H9 (cell line): ENCODE data around the gene KREMEN1. TPM values are rescaled to one million over a fixed set of nuclear protein-coding genes. Genes with fewer than 3 reads are reported as not detected.

Experiments used
- DNase-seq: peaks from one replicate; pipeline ENCODE4 v3.0.0-alpha.2; 2017
- H2AFZ ChIP-seq: one replicate; pipeline ENCODE4 v1.6.1; 2013; ENCODE audit warnings: mild to moderate bottlenecking, low read length, control low read depth, moderate library complexity
- H2AK5ac ChIP-seq: 2 replicates; pipeline ENCODE4 v1.6.1; 2013; ENCODE audit warnings: low read length, control low read depth, mixed read lengths; ENCODE audit not compliant: insufficient read length
- H2BK120ac ChIP-seq: one replicate; pipeline ENCODE4 v1.6.1; 2013; ENCODE audit warnings: low read depth, mild to moderate bottlenecking, low read length, control low read depth, inconsistent platforms; ENCODE audit not compliant: poor library complexity, severe bottlenecking
- H2BK12ac ChIP-seq: 2 replicates; pipeline ENCODE4 v1.6.1; 2013; ENCODE audit warnings: low read length, control low read depth, mixed read lengths, low read depth; ENCODE audit not compliant: insufficient read length
- H2BK15ac ChIP-seq: 2 replicates; pipeline ENCODE4 v1.6.1; 2013; ENCODE audit warnings: low read depth, low read length, control low read depth
- H2BK20ac ChIP-seq: one replicate; pipeline ENCODE4 v1.6.1; 2013; ENCODE audit warnings: low read depth, mild to moderate bottlenecking, low read length, control low read depth, inconsistent platforms; ENCODE audit not compliant: poor library complexity, severe bottlenecking
- H2BK5ac ChIP-seq: 2 replicates; pipeline ENCODE4 v1.6.1; 2013; ENCODE audit warnings: low read length, control low read depth, mixed read lengths; ENCODE audit not compliant: insufficient read length
- H3K14ac ChIP-seq: 2 replicates; pipeline ENCODE4 v1.6.1; 2013; ENCODE audit warnings: low read length, control low read depth; ENCODE audit not compliant: insufficient read depth
- H3K18ac ChIP-seq: 2 replicates; pipeline ENCODE4 v1.6.1; 2013; ENCODE audit warnings: low read depth, mild to moderate bottlenecking, mixed read lengths, low read length, control low read depth; ENCODE audit not compliant: insufficient read length
- H3K23ac ChIP-seq: 2 replicates; pipeline ENCODE4 v1.6.1; 2013; ENCODE audit warnings: low read length, control low read depth, mixed read lengths, low read depth; ENCODE audit not compliant: insufficient read length
- H3K23me2 ChIP-seq: 2 replicates; pipeline ENCODE4 v1.6.1; 2013; ENCODE audit warnings: low read depth, mild to moderate bottlenecking, mixed read lengths, low read length, control low read depth; ENCODE audit not compliant: insufficient read length, poor library complexity, severe bottlenecking
- H3K27ac ChIP-seq: 2 replicates; pipeline ENCODE4 v1.5.1; 2013; ENCODE audit warnings: low read length, control low read depth, mixed read lengths, low read depth; ENCODE audit not compliant: insufficient read length
- H3K27me3 ChIP-seq: 2 replicates; pipeline ENCODE4 v1.6.1; 2013; ENCODE audit warnings: low read length, control low read depth, inconsistent platforms; ENCODE audit not compliant: insufficient read depth
- H3K4ac ChIP-seq: 2 replicates; pipeline ENCODE4 v1.6.1; 2013; ENCODE audit warnings: low read depth, mild to moderate bottlenecking, control low read depth, inconsistent platforms, low read length, moderate library complexity
- H3K4me1 ChIP-seq: 2 replicates; pipeline ENCODE4 v1.6.1; 2013; ENCODE audit warnings: low read length, control low read depth, inconsistent platforms; ENCODE audit not compliant: insufficient read depth
- H3K4me2 ChIP-seq: 2 replicates; pipeline ENCODE4 v1.6.1; 2013; ENCODE audit warnings: low read length, control low read depth, mixed read lengths; ENCODE audit not compliant: insufficient read length, insufficient read depth
- H3K56ac ChIP-seq: 2 replicates; pipeline ENCODE4 v1.6.1; 2013; ENCODE audit warnings: low read depth, mild to moderate bottlenecking, mixed read lengths, low read length, control low read depth; ENCODE audit not compliant: insufficient read length
- H3K79me1 ChIP-seq: 2 replicates; pipeline ENCODE4 v1.6.1; 2013; ENCODE audit warnings: low read depth, mild to moderate bottlenecking, moderate library complexity, low read length, control low read depth, inconsistent platforms; ENCODE audit not compliant: insufficient read depth, poor library complexity, severe bottlenecking
- H3K79me2 ChIP-seq: 2 replicates; pipeline ENCODE4 v1.6.1; 2013; ENCODE audit warnings: low read length, control low read depth, inconsistent platforms; ENCODE audit not compliant: insufficient read depth
- H3K9ac ChIP-seq: 2 replicates; pipeline ENCODE4 v1.6.1; 2013; ENCODE audit warnings: low read length, control low read depth, mixed read lengths; ENCODE audit not compliant: insufficient read length; ENCODE audit errors: extremely low read depth
- H3K9me3 ChIP-seq: one replicate; pipeline ENCODE4 v1.6.1; 2013; ENCODE audit warnings: low read depth, low read length, inconsistent platforms; ENCODE audit not compliant: control insufficient read depth
- H3T11ph ChIP-seq: one replicate; pipeline ENCODE4 v1.6.1; 2013; ENCODE audit warnings: mild to moderate bottlenecking, low read length, control low read depth, inconsistent platforms
- H4K20me1 ChIP-seq: one replicate; pipeline ENCODE4 v1.6.1; 2013; ENCODE audit not compliant: control insufficient read depth, insufficient read length, insufficient read depth
- H4K5ac ChIP-seq: 2 replicates; pipeline ENCODE4 v1.6.1; 2013; ENCODE audit warnings: low read depth, mild to moderate bottlenecking, mixed read lengths, low read length, control low read depth; ENCODE audit not compliant: insufficient read length
- H4K8ac ChIP-seq: replicated peaks from 2 replicates; pipeline ENCODE4 v1.6.1; 2013; ENCODE audit warnings: low read length, control low read depth, mixed read lengths, low read depth; ENCODE audit not compliant: insufficient read length
- H4K91ac ChIP-seq: 2 replicates; pipeline ENCODE4 v1.6.1; 2013; ENCODE audit warnings: low read depth, mild to moderate bottlenecking, moderate library complexity, mixed read lengths, low read length, control low read depth; ENCODE audit not compliant: insufficient read length
- H3K27ac Mint-ChIP-seq, 3 experiments: 2 replicates in 2 of 3; 3 replicates in 1 of 3; pipeline ENCODE4 v1.8.0; 2020 to 2021; ENCODE audit warnings: mixed read lengths in 3 of 3, mild to moderate bottlenecking in 1 of 3, moderate library complexity in 1 of 3
- H3K27me3 Mint-ChIP-seq: 2 replicates; pipeline ENCODE4 v1.8.0; 2021; ENCODE audit warnings: low read depth, mild to moderate bottlenecking, moderate library complexity, mixed read lengths
- H3K36me3 Mint-ChIP-seq, 3 experiments: 2 replicates in 2 of 3; 3 replicates in 1 of 3; pipeline ENCODE4 v1.8.0; 2020 to 2021; ENCODE audit warnings: low read depth in 3 of 3, mixed read lengths in 3 of 3; ENCODE audit not compliant: insufficient read depth in 1 of 3
- H3K4me1 Mint-ChIP-seq, 2 experiments: 2 replicates each; pipeline ENCODE4 v1.8.0; 2020; ENCODE audit warnings: mixed read lengths in 2 of 2
- H3K4me3 Mint-ChIP-seq, 2 experiments: 2 replicates in 1 of 2; 3 replicates in 1 of 2; pipeline ENCODE4 v1.8.0; 2020 to 2021; ENCODE audit warnings: mild to moderate bottlenecking in 2 of 2, mixed read lengths in 2 of 2, moderate library complexity in 1 of 2
- H3K9me3 Mint-ChIP-seq, 2 experiments: 2 replicates in 1 of 2; 3 replicates in 1 of 2; pipeline ENCODE4 v1.8.0; 2020; ENCODE audit warnings: mild to moderate bottlenecking in 2 of 2, mixed read lengths in 2 of 2, moderate library complexity in 1 of 2
- CTCF ChIP-seq: fragments of 200-600 bp; sonication (generic); conservative IDR thresholded peaks from 3 replicates; pipeline ENCODE4 v1.8.0; 2021; ENCODE audit warnings: antibody characterized with exemption, mild to moderate bottlenecking
- WGBS: extraction: QIAGEN DNeasy Blood & Tissue Kit; methylation state at CpG from one replicate; pipeline ENCODE4 v1.1.7; 2013; ENCODE audit warnings: missing lambda C conversion rate, low lambda C conversion rate, mixed read lengths; ENCODE audit not compliant: insufficient read length; ENCODE audit errors: extremely low coverage; 5-methylcytosine and 5-hydroxymethylcytosine counted together
- total RNA-seq: library from RNA; stranded (reverse); gene quantifications from 2 replicates; pipeline ENCODE4 v1.2.1, GENCODE V29; 2021

The KREMEN1 gene
- total RNA-seq, 1 experiment from 2014 or later = 2.4 TPM

- Histone ChIP-seq H3K79me1 (no peaks in the 10 kb centered on the region), H4K8ac (no peak overlapping the region), H3K18ac (no peak overlapping the region), H3K4ac (no peak overlapping the region), H3T11ph (no peak overlapping the region), H3K27ac (no peak overlapping the region), H2BK20ac (no peak overlapping the region), H3K23ac (no peak overlapping the region), H3K4me1 (no peaks in the 10 kb centered on the region; the same call in 1 of the 2 replicates), H3K4me2 (no peak overlapping the region), H2AFZ (no peak overlapping the region), H3K9me3 (no peaks in the 10 kb centered on the region), H2BK120ac (no peak overlapping the region), H3K14ac (no peak overlapping the region), H4K91ac (no peak overlapping the region), H2BK15ac (no peak overlapping the region), H3K27me3 (no peaks in the 10 kb centered on the region), H3K79me2 (no peaks in the 10 kb centered on the region), H3K9ac (no peak overlapping the region), H2BK12ac (no peak overlapping the region), H3K23me2 (no peaks in the 10 kb centered on the region), H4K5ac (no peak overlapping the region), H2AK5ac (no peak overlapping the region), H3K56ac (no peak overlapping the region), H4K20me1 (no peaks in the 10 kb centered on the region), H2BK5ac (no peak overlapping the region)
- Mint-ChIP-seq H3K4me3 (no peak overlapping the region; a peak in 1 of 5 replicates), H3K27ac (peak overlapping the region in 2 of 3 experiments; percentile 47 to 48; a peak in 2 of 7 replicates), H3K4me1 (peaks cover 25 to 38% of the 10 kb centered on the region in 2 experiments), H3K9me3 (no peaks in the 10 kb centered on the region), H3K27me3 (peaks cover 3% of the 10 kb centered on the region; the same call in 1 of the 2 replicates), H3K36me3 (no peaks in the 10 kb centered on the region)
- TF ChIP-seq CTCF = no peak
- no peak for DNase-seq
- no CpG with 5 or more reads among the region's 14 CpGs for WGBS
Measured at GRCh38 chr22:29215012-29215860, 142.4 kb downstream of the KREMEN1 start.
